Suppressor macrophage treated with lipopolysaccharide for 4 hours (primary cell): ENCODE data around the gene PDP2.
"Not testable (repeated sequence)": the region's sequence is repeated elsewhere in the genome, so short reads cannot be mapped to it uniquely, and the experiment has no call there.

Experiments used
- DNase-seq: peaks from one replicate; pipeline ENCODE4 v3.0.0-alpha.2; 2020

Gene PDP2

GRCh38 chr16:66888647-66889615 is 8.6 kb downstream of the PDP2 start:
- no peak for DNase-seq

DNA sequence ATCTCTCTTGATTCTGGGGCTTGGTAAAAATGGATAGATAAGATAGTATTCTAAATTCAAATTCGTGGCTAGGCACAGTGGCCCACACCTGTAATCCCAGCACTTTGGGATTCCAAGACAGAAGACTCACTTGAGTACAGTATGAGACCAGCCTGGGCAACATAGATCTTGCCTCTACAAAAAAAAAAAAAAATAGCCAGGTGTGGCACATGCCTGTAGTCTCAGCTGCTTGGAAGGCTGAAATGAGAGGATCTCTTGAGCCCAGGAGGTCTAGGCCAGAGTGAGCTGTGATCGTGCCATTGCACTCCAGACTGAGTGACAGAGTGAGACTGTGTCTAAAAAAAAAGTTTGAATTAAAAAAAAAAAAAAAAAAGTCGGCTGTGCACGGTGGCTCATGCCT is 9.3 kb downstream of the PDP2 start:
- no peak for DNase-seq

DNA sequence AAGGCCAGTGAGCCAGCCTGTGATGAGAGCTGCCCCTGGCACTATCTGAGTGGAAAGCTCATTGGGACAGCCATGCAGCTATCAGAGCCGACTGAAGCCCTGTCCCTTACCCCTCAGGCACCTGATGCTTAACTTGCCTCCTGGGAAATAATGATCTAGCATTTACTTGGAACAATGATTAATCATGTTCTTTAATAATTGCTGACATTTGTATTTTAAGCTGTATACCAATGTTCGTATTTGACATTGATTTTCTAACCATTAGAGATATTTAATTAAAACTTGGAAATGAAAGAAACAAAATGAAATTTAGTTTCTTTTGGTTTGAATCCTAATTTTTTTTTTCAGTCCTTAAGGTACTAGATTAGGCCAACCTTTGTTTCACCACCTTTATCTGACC is 10.5 kb downstream of the PDP2 start:
- no peak for DNase-seq

DNA sequence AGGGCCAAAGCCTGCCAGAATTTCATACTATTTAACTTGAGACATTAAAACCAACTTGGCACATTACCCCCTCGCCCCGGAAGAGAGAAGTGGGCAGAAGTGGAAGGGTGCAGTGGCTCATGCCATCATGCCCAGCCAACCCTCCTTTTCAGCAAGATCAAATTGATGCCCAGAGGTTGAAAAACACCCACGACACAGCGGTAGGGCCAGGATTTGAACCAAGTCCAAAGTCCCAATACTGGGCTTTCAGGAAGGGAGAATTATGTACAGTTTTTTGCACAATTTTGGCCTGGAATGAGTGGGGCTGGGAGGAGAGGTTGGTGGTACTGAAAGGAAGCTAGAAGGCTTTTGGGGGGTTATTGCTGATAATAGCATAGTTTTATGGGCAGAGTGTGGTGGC is 11.0 kb downstream of the PDP2 start:
- DNase-seq, result no peak

DNA sequence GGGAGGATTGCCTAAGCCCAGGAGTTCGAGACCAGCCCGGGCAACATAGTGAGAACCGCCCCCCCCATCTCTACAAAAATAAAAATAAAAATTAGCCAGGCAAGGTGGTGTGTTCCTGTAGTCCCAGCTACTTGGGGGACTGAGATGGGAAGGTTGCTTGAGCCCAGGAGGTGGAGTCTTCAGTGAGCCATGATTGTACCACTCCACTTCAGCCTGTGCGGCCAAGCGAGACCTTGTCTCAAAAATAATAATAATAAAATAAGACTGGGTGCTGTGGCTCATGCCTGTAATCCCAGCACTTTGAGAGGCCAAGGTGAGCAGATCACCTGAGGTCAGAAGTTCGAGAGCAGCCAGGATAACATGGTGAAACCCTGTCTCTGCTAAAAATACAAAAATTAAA is 11.5 kb downstream of the PDP2 start:
- no peak for DNase-seq

DNA sequence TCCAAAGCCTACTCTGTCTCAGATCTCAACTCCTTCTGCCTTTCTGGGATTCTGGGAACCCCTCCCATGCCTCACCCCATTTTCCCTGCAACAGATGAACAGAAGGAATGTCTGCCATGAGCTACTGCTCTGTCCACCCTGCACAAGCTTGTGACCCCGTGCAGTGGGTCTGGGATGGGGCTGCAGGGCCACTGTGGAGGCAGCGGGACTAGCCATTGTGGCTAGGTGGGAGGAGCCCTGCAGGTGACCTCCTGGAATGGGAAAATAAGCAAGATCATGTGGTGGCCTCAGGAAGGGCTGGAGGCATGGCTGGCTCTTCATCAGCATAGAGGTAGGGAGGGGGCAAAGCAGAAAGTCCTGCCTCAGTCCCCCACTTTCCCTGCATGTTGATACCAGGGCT is 13.7 kb downstream of the PDP2 start:
- DNase-seq, result no peak

- DNase-seq, result peak; percentile 78
Observed at GRCh38 chr16:66894948-66895688, 14.8 kb downstream of the PDP2 start.

DNA sequence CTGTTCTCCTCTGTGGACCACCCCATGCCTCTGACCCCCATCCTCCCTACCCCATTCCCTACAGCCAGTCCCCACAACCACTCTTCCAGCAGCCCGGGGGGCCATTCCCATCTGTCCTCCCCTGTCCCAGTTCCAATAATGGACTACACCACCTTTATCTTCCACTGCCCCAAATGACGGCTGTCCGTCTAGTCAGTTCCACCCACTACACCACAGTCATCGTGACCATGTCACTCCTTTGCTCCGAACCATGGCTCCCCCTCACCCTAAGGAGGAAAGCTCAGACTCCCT is 15.3 kb downstream of the PDP2 start:
- DNase-seq, result no peak

DNA sequence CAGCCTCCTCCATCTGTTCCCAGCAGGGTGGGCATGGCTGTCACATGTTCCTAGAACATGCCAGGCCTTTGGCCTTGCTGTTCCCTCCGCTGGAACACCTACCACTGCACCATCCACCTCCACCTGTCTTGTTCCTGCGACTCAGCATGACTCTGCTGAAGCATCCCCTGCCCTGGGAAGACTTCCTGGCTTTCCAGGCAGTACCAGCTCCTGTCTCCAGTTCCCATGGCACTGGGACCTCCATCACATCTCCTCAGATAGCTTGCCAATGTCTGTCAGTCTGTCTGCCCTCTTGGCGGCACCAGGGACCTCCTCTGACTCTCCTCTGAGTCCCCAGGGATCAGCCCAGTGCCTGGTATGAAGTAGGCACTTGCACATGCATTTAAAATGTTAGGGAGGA is 15.7 kb downstream of the PDP2 start:
- no peak for DNase-seq

DNA sequence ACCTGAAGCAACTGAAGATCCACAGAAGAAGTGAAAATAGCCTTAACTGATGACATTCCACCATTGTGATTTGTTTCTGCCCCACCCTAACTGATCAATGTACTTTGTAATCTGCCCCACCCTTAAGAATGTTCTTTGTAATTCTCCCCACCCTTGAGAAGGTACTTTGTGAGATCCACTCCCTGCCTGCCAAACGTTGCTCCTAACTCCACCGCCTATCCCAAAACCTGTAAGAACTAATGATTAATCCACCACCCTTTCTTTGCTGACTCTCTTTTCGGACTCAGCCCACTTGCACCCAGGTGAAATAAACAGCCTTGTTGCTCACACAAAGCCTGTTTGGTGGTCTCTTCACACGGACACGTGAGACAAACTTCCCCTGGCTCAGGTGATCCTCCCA is 16.4 kb downstream of the PDP2 start:
- not testable (repeated sequence) for DNase-seq

GRCh38 chr16:66898207-66898606 is 17.9 kb downstream of the PDP2 start:
- DNase-seq, result no peak

DNA sequence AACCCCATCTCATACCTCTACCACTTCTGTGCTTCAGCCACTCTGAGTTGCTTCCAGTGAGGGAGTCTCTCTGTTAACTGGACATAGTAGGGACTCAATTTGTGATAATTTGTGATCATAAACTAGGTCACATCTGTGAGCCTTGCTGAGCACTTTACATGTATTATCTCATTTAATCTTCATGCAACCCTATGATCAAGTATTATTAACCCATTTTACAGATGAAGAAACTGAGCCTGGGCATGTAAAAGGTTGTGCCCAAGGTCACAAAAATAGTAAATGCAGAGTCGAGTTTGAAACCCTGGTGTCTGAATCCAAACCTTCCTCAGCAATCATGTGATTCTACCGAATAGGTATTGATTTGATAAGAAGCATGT is 18.6 kb downstream of the PDP2 start:
- no peak for DNase-seq

DNA sequence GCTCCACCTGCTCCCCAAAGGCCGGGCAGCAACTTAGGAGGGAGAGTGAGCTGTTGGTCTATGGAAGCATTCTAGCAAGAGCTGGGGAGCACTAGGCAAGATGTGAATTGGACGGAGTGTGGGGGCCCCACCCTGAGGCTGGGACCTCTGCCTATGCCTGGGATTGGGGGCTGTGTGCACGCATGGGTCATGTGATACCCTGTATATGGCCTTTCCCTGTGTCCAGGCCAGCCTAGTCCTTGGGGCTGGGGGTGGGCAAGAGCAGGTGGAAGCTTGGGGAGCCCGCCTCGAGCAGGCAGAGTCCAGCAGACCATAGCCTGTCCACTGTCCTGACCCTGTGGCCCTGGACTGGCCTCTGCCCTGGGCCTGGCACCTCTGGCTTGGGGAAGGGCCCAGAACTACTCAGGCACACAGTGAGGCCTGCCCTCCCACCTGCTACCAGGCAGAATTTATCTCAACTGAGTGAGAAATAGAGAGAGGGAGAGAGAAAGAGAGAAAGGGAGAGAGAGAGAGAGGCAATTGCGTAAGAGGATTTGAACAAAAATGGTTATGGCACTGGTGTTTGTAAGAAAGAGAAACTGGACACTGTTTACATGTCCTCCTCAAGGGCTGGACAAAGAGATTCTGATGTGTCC is 19.1 kb downstream of the PDP2 start:
- DNase-seq, result no peak

- peak; percentile 55 for DNase-seq
Observed at GRCh38 chr16:66899945-66900710, 19.8 kb downstream of the PDP2 start.

- DNase-seq, result no peak
Observed at GRCh38 chr16:66900721-66901441, 20.6 kb downstream of the PDP2 start.

GRCh38 chr16:66901626-66902025 is 21.3 kb downstream of the PDP2 start:
- no peak for DNase-seq

- DNase-seq, result no peak
Observed at GRCh38 chr16:66902648-66903543, 22.6 kb downstream of the PDP2 start.

DNA sequence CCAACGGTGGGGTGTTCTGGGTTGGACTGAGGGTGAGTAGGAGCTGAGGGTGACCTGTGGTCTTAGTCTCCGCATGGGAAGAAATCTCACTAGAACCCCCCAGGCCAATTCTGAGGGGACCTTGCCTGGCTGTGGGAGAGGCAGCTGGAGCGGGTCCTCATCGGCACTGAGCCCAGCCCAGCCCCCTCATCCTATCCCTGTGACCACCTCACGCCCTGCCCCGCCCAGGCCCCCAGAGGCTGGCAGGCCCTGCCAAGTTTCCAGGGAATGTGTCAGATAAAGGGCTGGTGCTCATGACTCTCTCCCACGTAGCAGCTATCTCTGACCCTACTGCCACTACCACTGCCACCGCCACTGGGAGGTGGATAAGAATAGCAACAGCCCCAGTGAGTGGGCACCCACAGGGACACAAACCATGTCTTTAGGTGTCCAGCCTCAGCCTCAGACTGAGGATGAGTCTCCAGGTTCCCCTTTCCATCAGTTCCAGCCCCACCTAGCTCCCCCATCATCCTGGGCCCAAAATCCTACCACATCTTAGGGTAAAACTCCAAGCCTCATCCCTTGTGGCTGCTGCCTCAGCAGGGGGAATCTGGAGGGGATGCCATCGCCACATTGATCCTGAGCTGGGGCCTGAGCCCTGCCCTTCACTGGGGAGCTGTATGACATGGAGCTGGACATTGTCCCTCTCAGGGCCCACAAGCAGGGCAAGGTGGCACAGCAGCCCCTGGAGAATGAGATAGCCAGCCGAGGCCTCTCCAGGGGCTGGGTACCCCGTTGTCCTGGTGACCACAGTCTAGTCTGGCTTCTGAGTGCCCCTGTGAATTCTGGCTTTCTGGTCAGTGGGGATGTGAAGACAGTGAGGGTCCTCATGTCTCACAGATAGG is 23.5 kb downstream of the PDP2 start:
- DNase-seq, result no peak

- DNase-seq, result no peak
Observed at GRCh38 chr16:66904428-66904845, 24.1 kb downstream of the PDP2 start.
